HepG2 (cell line): ENCODE measurements around the gene PRR35. TPM values are rescaled to one million over a fixed set of nuclear protein-coding genes. Genes with fewer than 3 reads are reported as not detected.
A peak's percentile ranks its signal among the peaks of the same experiment; 100 is the strongest.

Experiments
- ATAC-seq: fragments of 200-7000 bp; cut with Tn5 transposase; 3 replicates; pipeline ENCODE4 v1.9.1; 2020; ENCODE audit warnings: mild to moderate bottlenecking, moderate library complexity
- BruUV-seq: library from RNA; stranded (reverse); fragments of 400-500 nt; replicated peaks from 2 replicates; lab custom pipeline; 2021; lab: Mats Ljungman, UMichigan
- CTCF ChIA-PET: fragments of 300-600 bp; formaldehyde crosslinking; extraction: SDS; loops from one replicate; lab custom pipeline; 2021; ENCODE audit warnings: low total read pairs, inconsistent platforms, low intra/inter-chr PET ratio; lab: Yijun Ruan, JAX
- POLR2A ChIA-PET: fragments of 350-600 bp; sonication (Branson Sonifier 250); formaldehyde crosslinking; loops from one replicate; lab custom pipeline; 2020; ENCODE audit warnings: antibody characterized with exemption, inconsistent platforms; lab: Yijun Ruan, JAX
- DNase-seq: peaks from one replicate; pipeline ENCODE4 v3.0.0-alpha.2; 2015; ENCODE audit warnings: low spot score
- FAIRE-seq: peaks from 3 replicates; lab custom pipeline; 2011; peaks lifted over from hg19 to GRCh38; lab: Jason Lieb, UNC
- H2AFZ ChIP-seq: one replicate; pipeline ENCODE4 v1.6.1; 2011; ENCODE audit warnings: low read length, inconsistent platforms
- H3K27ac ChIP-seq: fragments of 300-600 bp; 3 replicates; pipeline ENCODE4 v1.8.0; 2011; ENCODE audit warnings: mixed run types, mild to moderate bottlenecking, mixed read lengths, low read length, inconsistent platforms; ENCODE audit not compliant: insufficient read depth; ENCODE audit errors: extremely low read length
- H3K27me3 ChIP-seq, 2 experiments: fragments of 200-600 bp in 1 of 2; 2 replicates in 1 of 2; 3 replicates in 1 of 2; pipeline versions ENCODE4 v1.6.0 to v1.8.0; 2011; ENCODE audit warnings: low read length in 2 of 2, mild to moderate bottlenecking in 2 of 2, moderate library complexity in 2 of 2, inconsistent platforms in 1 of 2; ENCODE audit not compliant: insufficient read depth in 2 of 2, control insufficient read depth in 1 of 2
- H3K36me3 ChIP-seq, 2 experiments: fragments of 200-600 bp in 1 of 2; replicated peaks in 1 of 2; 2 replicates in 1 of 2; 3 replicates in 1 of 2; pipeline versions ENCODE4 v1.5.1 to v1.8.0; 2011; ENCODE audit warnings: low read length in 2 of 2, inconsistent platforms in 1 of 2; ENCODE audit not compliant: insufficient read depth in 2 of 2, control insufficient read depth in 1 of 2
- H3K4me1 ChIP-seq: 2 replicates; pipeline ENCODE4 v1.5.1; 2012; ENCODE audit warnings: low read length, inconsistent platforms; ENCODE audit not compliant: insufficient read depth
- H3K4me2 ChIP-seq: 2 replicates; pipeline ENCODE4 v1.6.0; 2011; ENCODE audit warnings: low read depth, low read length, inconsistent platforms
- H3K4me3 ChIP-seq, 3 experiments: fragments of 200-600 bp in 1 of 3; sonication (generic), shearing (Covaris generic) in 1 of 3; replicated peaks in 1 of 3; 2 replicates each; pipeline ENCODE4 v1.5.1; 2011 to 2016; ENCODE audit warnings: low read length in 3 of 3, inconsistent platforms in 2 of 3, low read depth in 2 of 3, mild to moderate bottlenecking in 2 of 3, control low read depth in 1 of 3, mixed read lengths in 1 of 3; ENCODE audit not compliant: insufficient read depth in 1 of 3
- H3K79me2 ChIP-seq: one replicate; pipeline ENCODE4 v1.6.1; 2011; ENCODE audit warnings: low read length, inconsistent platforms; ENCODE audit not compliant: insufficient read depth
- H3K9ac ChIP-seq: 2 replicates; pipeline ENCODE4 v1.6.0; 2011; ENCODE audit warnings: mild to moderate bottlenecking, low read depth, low read length, inconsistent platforms; ENCODE audit not compliant: insufficient read depth
- H3K9me3 ChIP-seq: 2 replicates; pipeline ENCODE4 v1.5.1; 2012; ENCODE audit warnings: mild to moderate bottlenecking, low read length
- H4K20me1 ChIP-seq: 2 replicates; pipeline ENCODE4 v1.6.0; 2011; ENCODE audit warnings: inconsistent platforms, mild to moderate bottlenecking, low read length, moderate library complexity; ENCODE audit not compliant: insufficient read depth
- CTCF ChIP-seq: sonication (generic); formaldehyde crosslinking; IDR thresholded peaks from 2 replicates; pipeline ENCODE4 v1.5.0; 2020; ENCODE audit warnings: mild to moderate bottlenecking, missing genetic modification reagents, moderate library complexity
- HNRNPL ChIP-seq: fragments of 200-400 bp; formaldehyde crosslinking; IDR thresholded peaks from 2 replicates; pipeline ENCODE4 v1.6.1; 2017; ENCODE audit warnings: mild to moderate bottlenecking, low read depth, low read length
- ZBTB20 ChIP-seq: sonication (generic); formaldehyde crosslinking; IDR thresholded peaks from 2 replicates; pipeline ENCODE4 v1.8.1; 2023; ENCODE audit warnings: missing genetic modification reagents, low read depth, mild to moderate bottlenecking, borderline replicate concordance
- ZBTB33 ChIP-seq: sonication (generic); formaldehyde crosslinking; IDR thresholded peaks from 2 replicates; pipeline ENCODE4 v1.4.0; 2020; ENCODE audit warnings: missing genetic modification reagents
- WGBS: methylation state at CpG from one replicate; pipeline ENCODE4 v1.1.6; 2017; ENCODE audit warnings: low lambda C conversion rate; 5-methylcytosine and 5-hydroxymethylcytosine counted together
- in situ Hi-C: cut with HindIII; loops from 2 replicates; pipeline ENCODE4 v1.10.0; 2017; ENCODE audit warnings: low pct_unique_long_range_greater_than_20kb; ENCODE audit not compliant: extremely low pct_ligation_motif_present
- intact Hi-C: fragments of 100-400 bp; cut with micrococcal nuclease; formaldehyde crosslinking; loops from one replicate; pipeline ENCODE4 v1.10.0; 2022; ENCODE audit not compliant: unreplicated experiment
- polyA plus RNA-seq, 8 experiments: library from polyadenylated mRNA; depleted of rRNA in 3 of 8; stranded (reverse) in 7 of 8; unstranded in 1 of 8; fragments of >200 nt; fragmentation: Illumina TruSeq in 4 of 8; extraction: Trizol in 4 of 8; gene quantifications; 2 replicates each; pipeline versions ENCODE4 v1.2.1 to v1.2.3, GENCODE V29; 2011 to 2016; ENCODE audit warnings: low read depth in 4 of 8, missing spikeins in 1 of 8, mixed read lengths in 1 of 8; ENCODE audit not compliant: insufficient read depth in 1 of 8
- total RNA-seq, 5 experiments: library from RNA; depleted of rRNA; stranded (reverse); fragments of >200 nt; fragmentation: Illumina TruSeq; extraction: Trizol; gene quantifications; 2 replicates each; pipeline ENCODE4 v1.2.3, GENCODE V29; 2016; ENCODE audit warnings: low read depth in 1 of 5

Gene PRR35
- total and polyA plus RNA-seq, 2 of the 13 experiments (the other 11 are each of a cell fraction or from before 2014, with no cell fraction given), result 0.07 to 0.16 TPM

- no peaks in the 10 kb centered on the region for H3K9me3 ChIP-seq
- POLR2A ChIA-PET, result no interaction called here
These were observed 4.4 kb upstream of the PRR35 start for GRCh38 chr16:555528-556473.

More at GRCh38 chr16:555528-556473, 4.4 kb upstream of the PRR35 start:
- peak; percentile 84; the same call in 1 of the 2 replicates for TF ChIP-seq HNRNPL
- TF ChIP-seq ZBTB20 (CRISPR knock-in tag), result no peak
- peak; percentile 93 for TF ChIP-seq ZBTB33 (CRISPR knock-in tag)
- TF ChIP-seq CTCF (CRISPR knock-in tag), result peak; percentile 14; the same call in 1 of the 2 replicates
- Histone ChIP-seq H3K27ac (no peak overlapping the region), H2AFZ (no peak overlapping the region), H3K36me3 (peaks cover 0 to 3% of the 10 kb centered on the region in 2 experiments; a peak in 1 of 5 replicates), H3K9ac (no peak overlapping the region), H3K27me3 (peaks cover 2 to 15% of the 10 kb centered on the region in 2 experiments; a peak in 3 of 5 replicates), H3K4me1 (peaks cover 66% of the 10 kb centered on the region), H4K20me1 (no peaks in the 10 kb centered on the region), H3K4me2 (no peak overlapping the region), H3K4me3 (no peak overlapping the region), H3K79me2 (no peaks in the 10 kb centered on the region)
- DNase-seq, result no peak
- intact Hi-C loops (no loop called here), in situ Hi-C loops (no loop called here)
- no peak for ATAC-seq
- FAIRE-seq, result no peak
- CTCF ChIA-PET, result no interaction called here
- no TSS peak for BruUV-seq
- 84% methylated on average over 23 of the region's 32 CpGs for WGBS
